Uterus (tissue), 2 donors: Measurements from ENCODE around the gene COA8.

ENCODE experiments used
- CTCF ChIP-seq, 4 experiments: fragments of 200-600 bp in 2 of 4; fragments of 450-650 bp in 2 of 4; sonication (generic) in 2 of 4; IDR thresholded peaks; one replicate each; pipeline ENCODE4 v1.5.1; 2016 to 2019; ENCODE audit warnings: antibody characterized with exemption in 4 of 4, mild to moderate bottlenecking in 2 of 4, moderate library complexity in 1 of 4
- POLR2A ChIP-seq, 2 donors: fragments of 450-650 bp; IDR thresholded peaks; one replicate each; pipeline ENCODE4 v1.6.1; 2016; ENCODE audit warnings: antibody characterized with exemption in 2 of 2, mild to moderate bottlenecking in 1 of 2, moderate library complexity in 1 of 2

GRCh38 chr14:103560691-103561090 is 2.1 kb upstream of the COA8 start:
- TF ChIP-seq POLR2A (IDR thresholded peaks at IDR 0.05) = no peak
- no peak for TF ChIP-seq CTCF (IDR thresholded peaks at IDR 0.05)
